Non-pigmented ciliary epithelial cell (primary cell): Measurements from ENCODE around the gene CDK8.
"Not testable (repeated sequence)": the region's sequence is repeated elsewhere in the genome, so short reads cannot be mapped to it uniquely, and the experiment has no call there.

Source experiments
- DNase-seq: peaks from one replicate; pipeline ENCODE4 v3.0.0-alpha.2; 2010; ENCODE audit warnings: low read depth

CDK8 gene

GRCh38 chr13:26316095-26316494, 62.2 kb downstream of the CDK8 start:
- DNase-seq, result not testable (repeated sequence)

- DNase-seq, result no peak
Measured at GRCh38 chr13:26320766-26321165, 66.8 kb downstream of the CDK8 start.

DNA sequence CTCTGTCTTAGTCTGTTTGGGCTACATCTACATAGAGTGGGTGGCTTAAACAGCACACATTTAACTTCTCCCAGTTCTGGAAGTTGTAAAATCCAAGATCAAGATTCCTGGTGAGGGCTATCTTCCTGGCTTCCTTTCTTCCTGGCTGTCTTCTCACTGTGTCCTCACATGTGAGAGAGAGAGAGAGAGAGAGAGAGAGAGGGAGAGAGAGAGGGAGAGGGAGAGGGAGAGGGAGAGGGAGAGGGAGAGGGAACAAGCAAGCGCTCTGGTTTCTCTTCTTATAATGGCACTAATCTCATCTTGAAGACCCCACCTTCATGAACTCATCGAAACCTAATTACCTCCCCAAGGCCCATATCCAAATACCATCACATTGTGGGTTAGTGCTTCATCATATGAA, 69.2 kb downstream of the CDK8 start:
- no peak for DNase-seq

DNA sequence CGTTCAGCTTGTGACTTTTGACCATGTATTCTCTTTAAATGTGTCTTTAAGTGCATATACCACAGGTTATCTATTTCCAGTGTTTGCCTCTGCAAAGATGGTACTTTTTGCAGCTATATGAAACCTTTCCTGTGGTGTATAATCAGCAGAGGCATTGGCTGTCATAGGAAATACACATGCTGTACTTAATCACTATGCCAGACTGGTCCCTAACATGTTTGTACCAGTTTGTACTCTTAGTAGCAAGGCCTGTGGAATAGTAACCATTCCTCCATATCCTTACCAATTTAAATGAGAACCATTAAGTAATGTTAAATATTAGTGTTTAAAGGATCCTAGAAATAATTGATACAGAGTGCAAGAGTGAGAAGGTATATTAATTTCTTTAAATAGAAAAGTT, 69.8 kb downstream of the CDK8 start:
- no peak for DNase-seq

GRCh38 chr13:26324294-26324693, 70.4 kb downstream of the CDK8 start:
- DNase-seq, result no peak

DNA sequence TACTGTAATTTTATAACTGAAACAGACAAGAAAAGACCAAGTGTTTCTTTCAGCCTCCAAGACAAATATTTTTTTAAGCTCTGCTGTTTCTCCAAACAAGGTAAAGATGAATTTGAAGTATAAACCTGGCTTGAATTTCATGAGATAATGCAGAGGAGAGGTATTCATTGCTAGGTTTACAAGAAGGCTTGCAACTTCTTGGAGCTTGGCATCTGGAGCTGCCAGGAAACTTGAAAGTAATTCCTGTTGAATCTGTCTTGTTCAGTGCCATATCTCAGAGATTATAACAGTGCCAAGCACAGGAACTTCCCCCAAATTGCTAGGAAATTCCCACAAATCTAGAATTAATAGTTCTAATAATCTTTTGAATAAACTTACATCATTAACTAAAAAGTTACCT, 70.9 kb downstream of the CDK8 start:
- DNase-seq, result no peak

- DNase-seq, result no peak
Measured at GRCh38 chr13:26325876-26326275, 71.9 kb downstream of the CDK8 start.

GRCh38 chr13:26326562-26326961, 72.6 kb downstream of the CDK8 start:
- no peak for DNase-seq

- no peak for DNase-seq
Measured at GRCh38 chr13:26327940-26328725, 74.2 kb downstream of the CDK8 start.

GRCh38 chr13:26335158-26335557, 81.2 kb downstream of the CDK8 start:
- no peak for DNase-seq

GRCh38 chr13:26340807-26341206, 86.9 kb downstream of the CDK8 start:
- peak; percentile 6 for DNase-seq

DNA sequence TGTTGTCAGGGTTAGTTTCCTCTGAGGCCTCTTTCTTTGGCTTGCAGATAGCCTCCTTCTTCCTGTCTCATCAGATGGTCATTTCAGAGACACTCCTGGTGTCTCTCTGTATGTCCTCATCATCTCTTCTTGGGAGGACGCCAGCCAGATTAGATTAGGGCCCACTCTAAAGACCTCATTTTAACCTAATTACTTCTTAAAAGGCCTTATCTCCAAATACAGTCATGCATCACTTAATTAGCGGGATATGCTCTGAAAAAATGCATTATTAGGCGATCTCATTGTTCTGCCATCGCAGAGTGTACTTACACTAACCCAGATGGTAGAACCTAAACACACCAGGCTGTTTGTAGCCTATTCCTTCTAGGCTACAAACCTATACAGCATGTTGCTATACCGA, 89.0 kb downstream of the CDK8 start:
- no peak for DNase-seq

DNA sequence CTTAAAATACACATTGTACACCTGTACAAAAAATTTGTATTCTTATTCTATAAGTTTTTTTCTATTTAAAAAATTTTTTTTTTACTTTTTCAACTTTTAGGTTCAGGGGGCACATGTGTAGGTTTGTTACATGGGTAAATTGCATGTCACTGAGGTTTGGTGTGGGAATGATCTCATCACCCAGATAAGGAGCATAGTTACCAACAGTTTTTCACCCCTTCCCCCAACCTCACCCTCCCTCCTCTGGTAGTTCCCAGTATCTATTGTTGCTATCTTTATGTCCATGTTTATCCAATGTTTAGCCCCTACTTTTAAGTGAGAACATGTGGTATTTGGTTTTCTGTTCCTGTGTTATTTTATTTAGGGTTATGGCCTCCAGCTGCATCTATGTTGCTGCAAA, 89.9 kb downstream of the CDK8 start:
- DNase-seq, result no peak

- no peak for DNase-seq
Measured at GRCh38 chr13:26344980-26345379, 91.1 kb downstream of the CDK8 start.

- DNase-seq, result no peak
Measured at GRCh38 chr13:26348966-26349365, 95.0 kb downstream of the CDK8 start.

GRCh38 chr13:26362261-26362660, 108.3 kb downstream of the CDK8 start:
- DNase-seq, result no peak

GRCh38 chr13:26370553-26370952, 116.6 kb downstream of the CDK8 start:
- DNase-seq, result no peak

DNA sequence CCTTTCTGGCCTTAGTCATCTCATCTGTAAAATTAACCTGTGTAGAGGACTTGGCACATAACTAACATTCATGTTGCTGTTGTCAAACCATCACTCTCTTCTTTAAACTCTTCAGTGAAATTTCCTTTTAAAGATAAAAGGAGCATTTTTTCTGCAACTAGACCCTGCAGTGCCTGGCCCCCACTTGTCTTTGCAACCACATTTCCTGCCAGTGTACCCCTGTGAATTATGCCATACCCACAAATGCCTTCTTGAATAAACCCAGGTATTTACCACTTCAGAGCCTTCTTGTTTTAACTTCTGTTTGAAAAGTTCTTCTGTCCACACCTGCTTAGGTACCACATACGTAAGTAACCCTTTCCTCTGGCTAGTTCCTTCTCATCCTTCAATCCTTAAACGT, 118.8 kb downstream of the CDK8 start:
- DNase-seq, result no peak

- DNase-seq, result no peak
Measured at GRCh38 chr13:26376430-26376829, 122.5 kb downstream of the CDK8 start.

- no peak for DNase-seq
Measured at GRCh38 chr13:26377038-26377437, 123.1 kb downstream of the CDK8 start.

GRCh38 chr13:26378116-26378515, 124.2 kb downstream of the CDK8 start:
- no peak for DNase-seq

GRCh38 chr13:26379831-26380230, 125.9 kb downstream of the CDK8 start:
- DNase-seq, result no peak

GRCh38 chr13:26380930-26381329, 127.0 kb downstream of the CDK8 start:
- DNase-seq, result no peak

GRCh38 chr13:26382366-26382765, 128.4 kb downstream of the CDK8 start:
- DNase-seq, result no peak
